Sciatic nerve (tissue), 2 donors: ENCODE data around the gene PLCG2. TPM values are rescaled to one million over a fixed set of nuclear protein-coding genes. Genes with fewer than 3 reads are reported as not detected.
"Not testable (repeated sequence)": the region's sequence is repeated elsewhere in the genome, so short reads cannot be mapped to it uniquely, and the experiment has no call there.

Experiments used
- ATAC-seq: fragments of 200-7000 bp; cut with Tn5 transposase; one replicate; pipeline ENCODE4 v1.9.1; 2020; ENCODE audit warnings: mild to moderate bottlenecking, moderate library complexity
- DNase-seq: peaks from one replicate; pipeline ENCODE4 v3.0.0-alpha.2; 2020; ENCODE audit warnings: low spot score
- intact Hi-C: fragments of 100-400 bp; cut with DNase I; formaldehyde crosslinking; loops from one replicate; pipeline ENCODE4 v1.14.2; 2022
- total RNA-seq: library from RNA; stranded (reverse); fragmentation: NEBNext Ultra II Directional; extraction: Animal tissue kit (Norgen Biotek cat#: 25700); gene quantifications from one replicate; pipeline ENCODE4 v1.2.1, GENCODE V29; 2021
- donor health status: DM: no; HTN: no; CAD: no.
- donor health status: DM: no; HTN: no; CAD: no.

Gene PLCG2
- total RNA-seq, 1 donor from 2014 or later = 40.7 TPM

- intact Hi-C loops = no loop called here
- ATAC-seq (no peak), DNase-seq (no peak)
Observed at GRCh38 chr16:81938326-81939163, 159.5 kb downstream of the PLCG2 start.

- intact Hi-C loops = no loop called here
- ATAC-seq (no peak), DNase-seq (no peak)
Observed at GRCh38 chr16:81939164-81940056, 160.3 kb downstream of the PLCG2 start.

GRCh38 chr16:81940781-81941560, 161.9 kb downstream of the PLCG2 start:
- no peak for ATAC-seq
- intact Hi-C loops = no loop called here

GRCh38 chr16:81942007-81942601, 163.0 kb downstream of the PLCG2 start:
- DNase-seq = no peak
- intact Hi-C loops = no loop called here
- ATAC-seq = no peak

More at GRCh38 chr16:81940781-81941560, 161.9 kb downstream of the PLCG2 start:
- DNase-seq = no peak

- no peak for DNase-seq
Observed at GRCh38 chr16:81945665-81946064, 166.6 kb downstream of the PLCG2 start.

GRCh38 chr16:81946206-81946605, 167.1 kb downstream of the PLCG2 start:
- ATAC-seq (no peak), DNase-seq (no peak)
- intact Hi-C loops = no loop called here

More at GRCh38 chr16:81945665-81946064, 166.6 kb downstream of the PLCG2 start:
- ATAC-seq = no peak
- intact Hi-C loops = no loop called here

GRCh38 chr16:81951564-81951963, 172.5 kb downstream of the PLCG2 start:
- ATAC-seq (no peak), DNase-seq (no peak)
- intact Hi-C loops = no loop called here

GRCh38 chr16:81956213-81956948, 177.3 kb downstream of the PLCG2 start:
- intact Hi-C loops = no loop called here
- ATAC-seq = no peak

GRCh38 chr16:81964808-81965207, 185.7 kb downstream of the PLCG2 start:
- intact Hi-C loops = no loop called here
- ATAC-seq = no peak
- no peak for DNase-seq

More at GRCh38 chr16:81956213-81956948, 177.3 kb downstream of the PLCG2 start:
- DNase-seq = no peak

GRCh38 chr16:81967358-81967757, 188.3 kb downstream of the PLCG2 start:
- no peak for DNase-seq
- intact Hi-C loops = no loop called here
- no peak for ATAC-seq

GRCh38 chr16:81971853-81972252, 192.8 kb downstream of the PLCG2 start:
- DNase-seq (no peak), ATAC-seq (no peak)
- intact Hi-C loops = no loop called here

GRCh38 chr16:81973737-81974136, 194.6 kb downstream of the PLCG2 start:
- DNase-seq (no peak), ATAC-seq (no peak)
- intact Hi-C loops = no loop called here

GRCh38 chr16:81975637-81976036, 196.5 kb downstream of the PLCG2 start:
- DNase-seq (no peak), ATAC-seq (no peak)
- intact Hi-C loops = no loop called here

- ATAC-seq, intact Hi-C loops: not testable (repeated sequence)
Observed at GRCh38 chr16:81977335-81977942, 198.3 kb downstream of the PLCG2 start.

GRCh38 chr16:81987121-81987520, 208.0 kb downstream of the PLCG2 start:
- ATAC-seq = no peak
- no peak for DNase-seq
- intact Hi-C loops = no loop called here

More at GRCh38 chr16:81977335-81977942, 198.3 kb downstream of the PLCG2 start:
- DNase-seq = not testable (repeated sequence)

GRCh38 chr16:81987706-81988105, 208.6 kb downstream of the PLCG2 start:
- no peak for DNase-seq
- intact Hi-C loops = no loop called here
- no peak for ATAC-seq

- no peak for ATAC-seq
- no peak for DNase-seq
- intact Hi-C loops = no loop called here
Observed at GRCh38 chr16:81992859-81993258, 213.8 kb downstream of the PLCG2 start.

- ATAC-seq (no peak), DNase-seq (no peak)
- intact Hi-C loops = no loop called here
Observed at GRCh38 chr16:81994485-81994884, 215.4 kb downstream of the PLCG2 start.
